ENCODE data around the gene GOLGA8J.
"Not testable (repeated sequence)": the region's sequence is repeated elsewhere in the genome, so short reads cannot be mapped to it uniquely, and the experiment has no call there.

GOLGA8J gene, protein sequence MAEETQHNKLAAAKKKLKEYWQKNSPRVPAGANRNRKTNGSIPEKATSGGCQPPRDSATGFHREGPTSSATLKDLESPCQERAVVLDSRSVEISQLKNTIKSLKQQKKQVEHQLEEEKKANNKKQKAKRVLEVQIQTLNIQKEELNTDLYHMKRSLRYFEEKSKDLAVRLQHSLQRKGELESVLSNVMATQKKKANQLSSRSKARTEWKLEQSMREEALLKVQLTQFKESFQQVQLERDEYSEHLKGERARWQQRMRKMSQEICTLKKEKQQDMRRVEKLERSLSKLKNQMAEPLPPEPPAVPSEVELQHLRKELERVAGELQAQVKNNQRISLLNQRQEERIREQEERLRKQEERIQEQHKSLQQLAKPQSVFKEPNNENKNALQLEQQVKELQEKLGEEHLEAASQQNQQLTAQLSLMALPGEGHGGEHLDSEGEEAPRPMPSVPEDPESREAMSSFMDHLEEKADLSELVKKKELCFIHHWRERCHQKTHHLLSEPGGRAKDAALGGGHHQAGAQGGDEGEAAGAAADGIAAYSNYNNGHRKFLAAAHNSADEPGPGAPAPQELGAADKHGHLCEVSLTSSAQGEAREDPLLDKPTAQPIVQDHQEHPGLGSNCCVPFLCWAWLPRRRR

DNA sequence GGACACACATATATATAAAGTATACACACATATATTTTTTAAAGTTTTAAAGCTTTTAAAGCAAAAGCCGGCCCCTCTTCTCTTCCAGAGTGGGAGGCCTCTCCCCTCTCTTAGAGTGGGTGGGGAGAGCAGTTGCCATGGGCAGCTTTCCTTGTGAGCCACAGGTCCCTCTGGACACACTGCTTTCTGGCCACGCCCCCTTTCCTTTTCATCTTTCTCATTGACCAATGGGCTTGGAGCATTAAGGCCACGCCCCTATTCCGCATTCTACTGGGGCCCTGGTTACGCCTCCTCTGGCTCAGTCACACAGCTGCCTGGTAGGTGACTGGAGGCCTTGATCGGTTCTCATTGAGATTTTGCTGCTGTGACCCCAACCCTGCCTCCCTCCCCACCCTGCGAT is at the start of gene GOLGA8J:
Gene GOLGA8J (plus strand): TSS at position 301 of the 400 bp plus-strand sequence. CDS start 98 bp downstream, at position 399.
- DNase-seq: not testable (repeated sequence)

DNA sequence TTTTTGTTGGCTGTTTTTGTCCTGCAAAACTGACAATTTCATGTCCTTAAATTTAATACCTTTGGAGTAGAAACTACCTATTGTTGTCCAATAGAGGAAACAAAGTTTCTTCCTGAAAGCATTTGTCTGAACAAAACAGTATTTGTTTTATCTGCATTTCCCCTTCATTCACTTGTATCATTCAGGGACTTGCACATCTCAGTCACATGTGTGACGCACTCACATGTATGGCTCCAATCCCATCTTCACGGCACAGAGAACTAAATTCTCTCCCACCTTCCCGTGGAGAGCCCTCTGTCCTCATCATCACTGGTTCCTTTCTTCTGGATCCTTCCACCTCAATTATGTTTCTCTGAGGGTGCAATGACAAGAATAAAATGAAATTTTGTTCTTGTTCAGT is 49.5 kb upstream of the GOLGA8J start:
- no peak for DNase-seq

DNA sequence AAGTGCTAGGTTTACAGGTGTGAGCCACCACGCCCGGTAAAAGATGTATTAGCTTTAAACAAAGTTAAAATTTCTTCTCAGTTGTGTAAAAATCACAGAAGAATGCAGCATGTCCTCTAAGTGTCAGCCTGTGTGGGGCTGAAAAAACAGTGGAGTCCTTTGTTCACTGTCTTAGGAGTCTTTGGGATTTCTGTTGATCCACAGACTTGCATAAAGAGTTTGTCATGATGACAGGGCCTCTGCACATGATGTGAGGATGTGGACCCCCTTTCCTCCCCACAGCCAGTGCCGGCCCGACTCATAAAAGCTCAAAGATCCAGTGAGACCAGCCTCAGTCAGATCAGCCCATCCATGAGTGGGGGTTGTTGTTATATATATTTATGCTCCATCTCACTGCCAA is 49.0 kb upstream of the GOLGA8J start:
- no peak for DNase-seq

DNA sequence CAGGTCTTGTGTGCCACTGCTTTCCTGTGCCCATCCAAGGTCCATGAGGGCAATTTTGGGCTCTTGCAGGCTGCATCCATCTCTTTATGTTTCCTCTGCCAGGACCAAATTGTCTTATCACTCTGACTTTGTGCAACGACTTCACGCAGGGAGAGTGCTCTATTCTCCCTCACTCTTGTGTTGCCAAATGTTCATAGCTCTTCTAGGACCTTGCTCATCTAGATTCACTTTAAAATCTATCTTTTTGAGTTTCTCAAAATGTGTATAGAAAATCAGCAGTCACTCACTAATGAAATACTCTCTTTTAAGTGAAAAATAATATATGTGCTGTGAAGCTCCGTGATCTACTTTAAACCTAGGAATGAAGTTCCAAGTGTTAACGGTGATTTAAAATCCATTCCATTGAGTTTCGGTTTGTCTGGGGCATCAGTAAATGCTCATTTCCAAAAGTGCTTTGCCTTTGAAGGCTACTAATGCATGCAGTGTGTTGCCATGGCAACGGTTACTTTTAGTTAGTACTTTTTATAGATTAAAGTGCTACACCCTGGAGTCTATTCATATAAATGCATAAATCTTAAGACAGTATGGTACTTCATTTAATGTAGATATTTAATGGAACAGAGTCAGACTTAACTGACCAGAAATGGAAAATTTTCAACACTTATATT is 46.6 kb upstream of the GOLGA8J start:
- DNase-seq: no peak

DNA sequence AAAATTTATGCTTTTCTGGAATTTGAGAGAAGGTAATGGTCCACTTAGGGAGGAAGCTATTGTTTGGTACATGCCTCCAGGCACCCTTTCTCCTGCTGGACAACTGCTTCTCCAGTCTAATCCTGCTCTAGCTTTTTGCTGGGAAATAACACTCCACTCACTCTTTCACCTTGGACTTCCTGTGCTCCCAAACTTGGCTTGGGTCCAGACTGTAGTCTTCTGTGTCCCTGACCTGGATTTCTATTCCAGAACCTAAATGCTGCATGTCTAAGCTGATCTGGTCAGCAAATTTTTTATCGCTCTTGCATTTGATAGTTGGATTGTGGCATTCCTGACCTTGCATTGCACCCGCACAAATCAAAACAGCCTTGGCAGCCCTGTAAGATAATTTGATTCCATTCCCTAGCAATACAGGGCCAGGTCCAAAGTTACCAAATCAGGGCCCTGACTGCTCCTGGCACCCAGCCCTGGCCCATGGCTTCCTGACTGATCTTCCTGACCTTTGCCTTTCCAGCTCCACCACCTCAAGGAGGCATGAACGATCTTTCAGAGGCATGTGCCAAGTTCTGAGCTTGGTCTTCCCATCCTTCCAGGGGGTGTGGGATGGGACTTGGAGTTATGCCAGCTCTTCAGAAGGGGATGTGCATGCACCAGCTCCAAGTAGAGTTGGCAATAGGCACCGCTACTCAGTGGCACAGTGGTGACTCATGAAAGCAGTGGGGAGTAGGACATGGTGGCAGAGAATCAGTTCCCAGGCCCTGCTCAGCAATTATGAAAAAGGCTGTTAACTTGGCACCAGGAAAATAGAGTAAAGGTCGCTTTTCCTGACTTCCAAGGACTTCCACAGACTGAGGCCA is 43.9 kb upstream of the GOLGA8J start:
- DNase-seq: no peak

DNA sequence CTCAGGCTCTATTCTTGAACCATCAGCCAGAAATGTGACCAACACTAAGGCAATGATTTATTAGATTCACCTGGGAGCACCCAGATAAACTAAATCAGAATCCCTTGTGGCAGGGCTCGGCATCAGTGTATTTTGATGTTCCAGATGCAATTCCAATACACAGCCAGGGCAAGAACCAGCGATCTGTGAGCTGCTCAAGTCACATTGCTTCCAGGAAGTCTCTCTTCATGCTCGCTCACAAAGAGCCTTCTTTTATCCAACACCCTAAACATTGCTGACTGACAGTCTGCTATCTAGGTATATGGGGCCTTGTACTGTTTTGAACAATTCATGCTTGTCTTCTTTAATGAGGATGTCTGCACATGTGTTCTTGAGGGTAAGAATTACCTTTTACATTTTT is 40.9 kb upstream of the GOLGA8J start:
- no peak for DNase-seq

DNA sequence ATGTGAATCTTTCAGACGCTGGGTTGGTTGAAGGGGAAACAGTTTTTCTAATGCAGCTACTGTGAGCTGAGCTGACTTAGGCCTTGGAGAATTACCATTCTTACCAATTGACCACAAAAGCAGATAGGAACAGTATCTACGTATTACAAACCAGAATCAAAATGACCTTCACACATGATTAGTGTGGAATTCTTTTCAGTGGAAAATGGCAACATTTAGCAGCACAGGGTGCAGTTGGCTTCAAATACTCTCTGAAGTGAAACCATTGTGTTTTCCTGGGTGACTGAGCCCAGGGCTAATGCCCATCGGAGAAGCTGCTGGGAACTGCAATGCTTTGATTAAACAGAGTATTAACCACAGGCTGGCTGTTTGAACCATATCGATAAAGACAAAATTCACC is 40.2 kb upstream of the GOLGA8J start:
- DNase-seq: no peak

DNA sequence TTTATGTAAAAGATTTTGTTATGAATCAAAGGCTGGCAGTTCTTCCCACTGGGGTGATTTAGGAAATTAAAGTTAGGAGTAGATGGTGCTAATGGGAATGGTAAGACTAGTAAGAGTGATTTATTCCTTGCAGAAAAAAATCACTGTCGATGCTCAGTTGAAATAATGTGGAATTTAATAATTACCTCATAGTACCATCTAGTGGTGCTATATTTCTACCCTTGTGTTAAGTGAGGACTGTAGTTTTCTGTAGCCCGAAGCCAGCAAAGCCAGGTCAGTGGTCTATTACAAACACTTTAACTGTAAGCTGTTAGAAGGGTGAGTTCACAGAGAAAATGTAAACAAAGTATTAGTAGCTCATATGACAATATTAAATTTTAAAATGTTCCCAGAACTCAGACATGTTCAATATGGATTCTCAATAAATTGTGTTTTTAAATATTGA is 39.5 kb upstream of the GOLGA8J start:
- DNase-seq: no peak

DNA sequence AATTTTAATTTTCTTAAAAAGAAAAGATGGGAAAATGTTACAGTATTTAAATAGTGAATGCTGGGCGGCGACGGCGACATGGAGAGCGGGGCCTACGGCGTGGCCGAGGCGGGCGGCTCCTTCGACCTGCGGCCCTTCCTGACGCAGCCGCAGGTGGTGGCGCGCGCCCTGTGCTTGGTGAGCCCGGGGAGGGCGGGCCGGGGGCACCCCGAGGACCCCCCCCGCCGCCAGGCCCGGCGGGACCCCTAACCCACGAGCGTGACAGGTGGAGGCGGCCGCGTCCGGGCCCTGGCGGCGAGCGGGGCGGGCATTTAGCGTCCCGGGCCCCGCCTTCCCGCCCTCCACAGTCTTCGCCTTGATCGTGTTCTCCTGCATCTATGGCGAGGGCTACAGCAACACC is 38.4 kb upstream of the GOLGA8J start:
- no peak for DNase-seq

DNA sequence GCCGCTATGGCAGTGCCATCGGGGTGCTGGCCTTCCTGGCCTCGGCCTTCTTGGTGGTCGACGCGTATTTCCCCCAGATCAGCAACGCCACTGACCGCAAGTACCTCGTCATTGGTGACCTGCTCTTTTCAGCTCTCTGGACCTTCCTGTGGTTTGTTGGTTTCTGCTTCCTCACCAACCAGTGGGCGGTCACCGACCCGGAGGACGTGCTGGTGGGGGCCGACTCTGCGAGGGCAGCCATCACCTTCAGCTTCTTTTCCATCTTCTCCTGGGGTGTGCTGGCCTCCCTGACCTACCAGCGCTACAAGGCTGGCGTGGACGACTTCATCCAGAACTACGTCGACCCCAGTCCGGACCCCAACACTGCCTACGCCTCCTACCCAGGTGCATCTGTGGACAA is 37.9 kb upstream of the GOLGA8J start:
- DNase-seq: not testable (repeated sequence)

DNA sequence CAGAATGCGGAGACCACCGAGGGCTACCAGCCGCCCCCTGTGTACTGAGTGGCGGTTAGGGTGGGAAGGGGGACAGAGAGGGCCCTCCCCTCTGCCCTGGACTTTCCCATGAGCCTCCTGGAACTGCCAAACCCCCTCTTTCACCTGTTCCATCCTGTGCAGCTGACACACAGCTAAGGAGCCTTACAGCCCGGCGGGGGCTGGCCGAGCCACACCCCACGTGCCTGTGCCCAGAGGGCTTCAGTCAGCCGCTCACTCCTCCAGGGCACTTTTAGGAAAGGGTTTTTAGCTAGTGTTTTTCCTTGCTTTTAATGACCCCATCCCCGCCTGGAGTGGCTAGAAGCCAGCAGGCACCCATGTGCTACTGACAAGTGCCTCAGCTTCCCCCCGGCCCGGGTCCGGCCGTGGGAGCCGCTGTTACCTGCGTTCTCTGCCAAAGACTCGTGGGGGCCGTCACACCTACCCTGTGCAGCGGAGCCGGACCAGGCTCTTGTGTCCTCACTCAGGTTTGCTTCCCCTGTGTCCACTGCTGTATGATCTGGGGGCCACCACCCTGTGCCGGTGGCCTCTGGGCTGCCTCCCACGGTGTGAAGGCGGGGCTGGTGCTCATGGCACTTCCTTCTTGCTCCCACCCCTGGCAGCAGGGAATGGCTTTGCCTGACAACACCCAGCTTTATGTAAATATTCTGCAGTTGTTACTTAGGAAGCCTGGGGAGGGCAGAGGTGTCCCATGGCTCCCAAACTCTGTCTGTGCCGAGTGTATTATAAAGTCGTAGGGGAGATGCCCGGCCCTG is 37.3 kb upstream of the GOLGA8J start:
- not testable (repeated sequence) for DNase-seq

DNA sequence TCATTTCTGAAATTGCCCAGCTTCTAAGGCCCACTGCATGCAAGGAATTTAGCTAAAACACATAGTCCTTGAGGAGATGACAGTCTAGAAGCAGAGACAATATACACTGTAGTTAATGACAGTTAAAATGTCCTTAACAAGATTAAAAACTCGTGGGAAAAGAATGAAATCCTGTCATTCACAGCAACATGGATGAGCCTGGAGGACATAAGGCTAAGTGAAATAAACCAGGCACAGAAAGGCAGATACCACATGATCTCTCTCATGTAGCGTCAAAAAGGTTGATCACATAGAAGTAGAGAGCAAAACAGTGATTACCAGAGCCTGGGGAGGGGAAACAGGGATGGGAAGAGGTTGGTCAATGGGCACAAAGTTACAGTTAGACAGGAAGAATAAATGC is 36.3 kb upstream of the GOLGA8J start:
- no peak for DNase-seq

DNA sequence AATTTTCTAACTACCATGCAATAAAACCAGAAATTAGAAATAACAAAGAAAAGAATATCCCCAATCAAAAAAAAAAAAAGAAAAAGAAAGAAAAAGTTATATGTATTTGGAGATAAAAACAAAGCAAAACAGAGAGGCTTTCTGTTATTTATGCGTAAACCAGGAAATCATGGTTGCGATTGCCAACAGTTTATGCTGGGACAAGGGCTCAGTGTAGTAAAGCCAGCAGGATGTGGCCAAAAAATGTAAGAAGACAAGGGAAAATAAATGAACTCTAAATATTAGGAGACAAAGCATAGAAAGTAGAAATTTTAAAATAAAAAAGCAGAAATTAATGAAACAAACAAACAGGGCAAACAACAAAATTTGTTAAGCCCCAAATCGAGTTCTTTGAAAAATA is 27.2 kb upstream of the GOLGA8J start:
- DNase-seq: no peak

DNA sequence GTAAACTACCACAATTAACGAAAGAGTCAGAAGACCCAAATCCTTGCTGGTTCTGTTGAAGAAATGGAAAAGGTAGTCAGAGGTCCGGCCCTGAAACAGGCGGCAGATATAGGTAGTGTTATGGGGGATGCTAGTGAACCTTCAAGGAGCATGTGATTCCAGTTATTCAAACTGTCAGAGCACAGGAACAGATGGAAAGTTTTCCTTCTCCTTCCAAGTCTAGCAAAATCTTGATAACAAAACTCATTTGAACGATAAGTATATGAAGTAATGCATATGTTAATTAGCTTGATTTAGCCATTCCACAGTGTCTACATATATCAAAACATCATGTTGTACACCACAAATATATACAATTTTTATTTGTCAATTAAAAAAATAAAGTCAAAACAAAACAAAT is 26.6 kb upstream of the GOLGA8J start:
- DNase-seq: no peak

DNA sequence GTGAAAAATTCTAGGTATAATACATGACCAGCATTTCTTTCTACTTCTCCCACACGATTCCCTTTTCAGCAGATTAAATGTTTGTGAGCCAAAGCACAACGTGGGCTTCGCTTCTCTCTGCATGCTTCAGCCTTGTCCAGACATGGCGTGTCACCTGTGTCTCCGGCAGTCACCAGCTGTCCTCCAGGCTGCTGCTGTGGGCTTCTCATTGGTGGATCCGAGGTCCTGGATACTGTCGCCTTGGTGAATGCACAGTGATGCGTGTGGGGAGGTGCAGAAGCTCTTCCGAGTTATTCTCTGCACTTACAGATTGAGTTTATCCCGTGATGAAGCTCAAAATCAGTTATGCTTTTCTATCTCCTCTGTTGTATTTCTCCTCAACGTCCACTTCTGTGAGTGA is 23.0 kb upstream of the GOLGA8J start:
- DNase-seq: no peak

DNA sequence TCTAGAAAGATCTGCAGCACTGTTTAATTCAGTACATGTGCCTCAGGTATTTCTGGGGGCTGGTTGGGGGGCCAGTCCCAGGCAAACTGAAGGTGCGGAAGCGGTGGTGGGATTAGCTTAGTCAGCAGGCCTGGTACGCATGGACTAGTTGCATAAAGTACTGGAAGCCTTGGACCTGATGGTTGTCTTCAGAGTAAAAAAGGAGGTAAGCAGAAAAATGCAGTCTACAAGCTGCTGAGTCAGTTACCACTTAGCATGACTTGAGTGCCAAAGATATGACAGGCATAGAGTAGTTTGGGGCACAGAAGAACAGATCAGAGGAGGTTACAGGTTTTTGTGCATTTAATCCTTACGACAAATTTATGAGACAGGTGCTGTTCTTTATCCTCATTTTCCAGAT is 19.9 kb upstream of the GOLGA8J start:
- no peak for DNase-seq

DNA sequence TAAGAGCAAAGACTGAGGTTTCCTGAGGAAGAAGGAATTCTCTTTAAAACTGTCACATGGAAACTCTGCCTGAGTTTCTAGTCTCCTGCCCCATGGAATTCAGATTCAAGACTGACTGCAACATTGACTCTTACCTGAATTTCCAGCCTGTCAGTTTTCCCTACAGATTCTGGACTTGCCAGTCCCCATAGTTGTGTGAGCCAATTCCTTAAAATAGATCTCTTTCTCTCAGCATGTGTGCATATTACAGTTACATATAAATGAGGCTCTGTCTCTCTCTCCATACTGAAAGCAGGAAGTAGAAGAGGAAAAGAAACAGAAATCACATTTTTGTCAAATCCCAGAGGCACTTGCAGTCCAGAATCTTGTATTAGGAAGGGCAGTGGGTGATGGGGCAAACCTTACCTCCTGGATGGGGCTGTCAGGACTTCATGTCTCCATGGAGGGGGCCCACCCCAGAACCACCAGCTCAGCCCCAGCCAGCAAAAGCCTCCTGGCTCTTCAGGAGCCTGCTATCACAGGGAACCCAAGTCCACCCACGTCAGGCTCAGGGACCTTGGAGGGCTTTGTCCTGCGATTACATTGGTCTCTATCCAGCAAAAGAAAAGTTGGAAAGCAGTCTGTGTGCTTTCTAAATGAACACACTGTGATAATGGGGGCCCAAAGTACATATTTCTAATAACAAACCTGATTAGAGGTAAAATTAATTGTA is 18.8 kb upstream of the GOLGA8J start:
- no peak for DNase-seq

DNA sequence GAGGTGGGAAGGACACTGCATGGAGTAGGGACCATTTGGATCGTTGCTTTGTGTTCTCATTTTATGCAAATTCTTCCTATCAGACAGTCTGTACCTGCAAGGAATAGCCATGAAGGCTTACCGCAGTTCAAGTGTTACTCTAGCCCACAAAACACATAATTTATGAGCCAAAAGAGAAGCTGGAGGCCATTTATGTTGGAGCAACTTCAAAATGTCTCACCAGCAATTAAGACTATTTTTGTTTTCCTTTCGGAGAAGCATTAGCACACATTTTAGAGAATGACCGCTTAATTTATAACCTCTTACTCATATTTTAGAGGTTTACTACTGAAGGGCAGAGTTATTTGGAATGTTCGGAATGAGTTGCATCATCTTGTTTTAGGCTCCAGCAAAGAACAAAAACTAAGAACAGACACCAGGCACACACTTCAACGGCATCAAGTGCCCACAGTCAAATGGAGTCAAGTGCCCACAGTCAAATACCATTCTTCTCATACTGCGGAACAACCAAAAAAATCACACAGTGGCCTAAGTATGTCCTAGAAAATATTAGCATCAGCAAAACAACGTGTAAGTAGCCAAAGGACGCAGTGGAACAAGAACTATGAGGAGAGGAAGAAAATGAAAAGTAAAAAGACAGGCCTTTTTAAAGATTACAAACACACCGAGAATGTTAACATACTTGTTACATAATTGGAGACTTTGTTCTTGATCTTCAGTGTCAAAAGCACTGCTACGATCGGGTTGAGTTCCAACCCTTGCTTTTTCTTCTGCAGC is 17.5 kb upstream of the GOLGA8J start:
- DNase-seq: no peak

DNA sequence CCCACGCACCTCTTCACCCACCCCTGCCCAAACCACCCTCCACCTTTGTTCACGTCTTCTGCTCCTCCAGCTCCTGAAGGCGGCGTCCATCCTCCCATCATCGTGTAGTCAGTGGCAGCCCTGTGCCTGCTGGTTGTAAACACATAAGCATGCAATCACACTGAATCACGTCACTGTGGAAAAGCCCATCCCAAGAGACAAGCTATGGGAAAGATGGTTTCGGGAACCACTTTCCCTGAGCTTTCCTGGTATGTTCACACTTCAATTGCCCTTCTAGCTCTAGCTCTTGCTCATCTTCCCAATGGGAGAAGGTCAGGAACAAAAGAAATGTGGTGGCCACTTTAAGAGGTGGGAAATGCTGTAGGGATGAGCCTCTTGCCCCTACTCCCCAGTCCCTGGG is 14.4 kb upstream of the GOLGA8J start:
- DNase-seq: no peak

DNA sequence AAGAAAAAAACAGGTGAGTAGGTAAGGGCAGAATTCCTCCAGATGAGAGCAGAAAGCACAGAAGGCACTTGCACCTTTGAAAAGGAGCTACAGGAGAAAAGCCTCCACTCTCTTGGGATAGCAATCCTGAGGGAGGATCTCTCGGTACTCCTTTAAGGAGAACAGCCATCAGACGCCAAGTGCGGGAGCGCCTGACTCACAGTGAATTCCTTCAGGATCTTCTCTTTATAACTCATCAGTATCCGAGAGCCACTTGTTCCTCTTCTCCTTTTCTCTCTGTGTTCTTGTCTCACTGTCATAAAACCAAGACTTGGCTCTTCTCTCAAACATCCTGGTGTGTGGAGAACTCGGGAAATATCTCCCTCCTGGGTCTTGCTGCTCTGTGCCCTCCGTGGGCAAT is 10.1 kb upstream of the GOLGA8J start:
- DNase-seq: no peak

DNA sequence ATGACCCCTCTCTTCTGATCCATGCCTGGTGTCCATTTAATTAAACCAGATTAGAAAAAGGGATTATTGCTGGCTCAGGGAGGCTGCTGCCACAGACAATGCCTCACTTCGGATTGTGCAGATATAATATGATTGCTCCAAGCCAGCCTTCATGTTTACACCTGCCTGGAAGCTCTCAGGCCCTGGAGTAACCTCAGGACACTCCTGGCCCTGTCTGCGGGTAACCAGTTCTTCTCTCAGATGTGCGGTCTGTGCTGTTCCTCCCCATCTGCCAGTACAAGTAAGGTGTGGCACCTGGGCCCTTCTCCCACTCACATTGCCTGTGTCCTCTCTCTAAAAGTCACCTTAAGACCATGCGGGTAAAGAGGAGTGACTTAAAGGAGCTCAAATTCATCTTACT is 8.8 kb upstream of the GOLGA8J start:
- no peak for DNase-seq

Measured in CD4-positive, alpha-beta T cell treated with Interleukin-17A for 4 hours (primary cell).